Activated naive CD8-positive, alpha-beta T cell (primary cell): ENCODE results near the gene TEX54.
A peak's percentile ranks its signal among the peaks of the same experiment; 100 is the strongest.
"Not testable (repeated sequence)": the region's sequence is repeated elsewhere in the genome, so short reads cannot be mapped to it uniquely, and the experiment has no call there.

Experiments
- H3K27ac Mint-ChIP-seq: one replicate; pipeline ENCODE4 v1.8.0; 2021; ENCODE audit warnings: mixed read lengths
- H3K27me3 Mint-ChIP-seq: one replicate; pipeline ENCODE4 v1.8.0; 2021; ENCODE audit warnings: mixed read lengths
- H3K36me3 Mint-ChIP-seq: one replicate; pipeline ENCODE4 v1.8.0; 2021; ENCODE audit warnings: mixed read lengths
- H3K4me1 Mint-ChIP-seq: one replicate; pipeline ENCODE4 v1.8.0; 2021; ENCODE audit warnings: low read depth, mixed read lengths
- H3K4me3 Mint-ChIP-seq: one replicate; pipeline ENCODE4 v1.8.0; 2021; ENCODE audit warnings: mild to moderate bottlenecking, mixed read lengths
- H3K9me3 Mint-ChIP-seq: one replicate; pipeline ENCODE4 v1.8.0; 2021; ENCODE audit warnings: low read depth, mixed read lengths

The TEX54 gene

GRCh38 chr11:62847767-62848314, 15.2 kb upstream of the TEX54 start:
- Mint-ChIP-seq H3K27ac (peak overlapping the region; percentile 50), H3K4me1 (peaks cover 26% of the 10 kb centered on the region), H3K27me3 (no peaks in the 10 kb centered on the region), H3K36me3 (peaks cover 10% of the 10 kb centered on the region), H3K9me3 (no peaks in the 10 kb centered on the region), H3K4me3 (no peak overlapping the region)

GRCh38 chr11:62846177-62846576, 13.5 kb upstream of the TEX54 start:
- H3K9me3 Mint-ChIP-seq, result no peaks in the 10 kb centered on the region
- H3K27ac Mint-ChIP-seq, result no peak overlapping the region
- H3K27me3 Mint-ChIP-seq, result no peaks in the 10 kb centered on the region
- H3K36me3 Mint-ChIP-seq, result no peaks in the 10 kb centered on the region
- H3K4me3 Mint-ChIP-seq, result no peak overlapping the region
- H3K4me1 Mint-ChIP-seq, result peaks cover 12% of the 10 kb centered on the region

- H3K27ac Mint-ChIP-seq, result no peak overlapping the region
- peaks cover 19% of the 10 kb centered on the region for H3K4me1 Mint-ChIP-seq
- no peaks in the 10 kb centered on the region for H3K36me3 Mint-ChIP-seq
- no peaks in the 10 kb centered on the region for H3K9me3 Mint-ChIP-seq
- H3K4me3 Mint-ChIP-seq, result no peak overlapping the region
- no peaks in the 10 kb centered on the region for H3K27me3 Mint-ChIP-seq
Observed at GRCh38 chr11:62844154-62844553, 11.5 kb upstream of the TEX54 start.

- H3K27ac Mint-ChIP-seq, result peak overlapping the region; percentile 22
- no peaks in the 10 kb centered on the region for H3K9me3 Mint-ChIP-seq
- H3K27me3 Mint-ChIP-seq, result no peaks in the 10 kb centered on the region
- no peak overlapping the region for H3K4me3 Mint-ChIP-seq
- H3K36me3 Mint-ChIP-seq, result peaks cover 2% of the 10 kb centered on the region
- peaks cover 20% of the 10 kb centered on the region for H3K4me1 Mint-ChIP-seq
Observed at GRCh38 chr11:62843466-62843865, 10.8 kb upstream of the TEX54 start.

- H3K27me3 Mint-ChIP-seq, result not testable (repeated sequence)
Observed at GRCh38 chr11:62842891-62843290, 10.2 kb upstream of the TEX54 start.

GRCh38 chr11:62842171-62842741, 9.6 kb upstream of the TEX54 start:
- H3K9me3 Mint-ChIP-seq, result no peaks in the 10 kb centered on the region
- no peak overlapping the region for H3K4me3 Mint-ChIP-seq
- peaks cover 25% of the 10 kb centered on the region for H3K4me1 Mint-ChIP-seq
- peaks cover 6% of the 10 kb centered on the region for H3K36me3 Mint-ChIP-seq
- H3K27ac Mint-ChIP-seq, result no peak overlapping the region
- no peaks in the 10 kb centered on the region for H3K27me3 Mint-ChIP-seq

More at GRCh38 chr11:62842891-62843290, 10.2 kb upstream of the TEX54 start:
- not testable (repeated sequence) for H3K4me3 Mint-ChIP-seq, H3K27ac Mint-ChIP-seq, H3K36me3 Mint-ChIP-seq, H3K9me3 Mint-ChIP-seq
- peaks cover 20% of the 10 kb centered on the region for H3K4me1 Mint-ChIP-seq

- Mint-ChIP-seq H3K27ac (no peak overlapping the region), H3K27me3 (no peaks in the 10 kb centered on the region), H3K36me3 (peaks cover 6% of the 10 kb centered on the region)
Observed at GRCh38 chr11:62841361-62842170, 8.9 kb upstream of the TEX54 start.

GRCh38 chr11:62840721-62841360, 8.2 kb upstream of the TEX54 start:
- H3K36me3 Mint-ChIP-seq, H3K27me3 Mint-ChIP-seq, H3K9me3 Mint-ChIP-seq, H3K27ac Mint-ChIP-seq, H3K4me3 Mint-ChIP-seq: not testable (repeated sequence)
- peaks cover 33% of the 10 kb centered on the region for H3K4me1 Mint-ChIP-seq

More at GRCh38 chr11:62841361-62842170, 8.9 kb upstream of the TEX54 start:
- Mint-ChIP-seq H3K4me1 (peaks cover 27% of the 10 kb centered on the region), H3K9me3 (no peaks in the 10 kb centered on the region), H3K4me3 (no peak overlapping the region)

GRCh38 chr11:62839050-62839945, 6.7 kb upstream of the TEX54 start, which contains the start of gene WDR74:
TSS of gene WDR74 (minus strand) at chr11:62839590. CDS start at chr11:62839570, 20 bp downstream.
- Mint-ChIP-seq H3K4me1 (peaks cover 41% of the 10 kb centered on the region), H3K36me3 (peaks cover 6% of the 10 kb centered on the region), H3K9me3 (no peaks in the 10 kb centered on the region), H3K27me3 (no peaks in the 10 kb centered on the region), H3K27ac (no peak within 1 kb of the TSS), H3K4me3 (no peak within 1 kb of the TSS)

- Mint-ChIP-seq H3K27ac (peak overlapping the region; percentile 64), H3K4me3 (peak overlapping the region; percentile 12), H3K9me3 (no peaks in the 10 kb centered on the region), H3K4me1 (peaks cover 54% of the 10 kb centered on the region), H3K27me3 (no peaks in the 10 kb centered on the region), H3K36me3 (peaks cover 6% of the 10 kb centered on the region)
Observed at GRCh38 chr11:62835336-62835735, 2.7 kb upstream of the TEX54 start.

GRCh38 chr11:62831520-62832335, 913 bp downstream of the TEX54 start, which contains the start of gene STX5:
TSS of gene STX5 (minus strand) at chr11:62832051. CDS start at chr11:62831243, 808 bp downstream.
- peak within 1 kb of the TSS; percentile 99 for H3K4me3 Mint-ChIP-seq
- peaks cover 6% of the 10 kb centered on the region for H3K36me3 Mint-ChIP-seq
- no peaks in the 10 kb centered on the region for H3K27me3 Mint-ChIP-seq
- peaks cover 50% of the 10 kb centered on the region for H3K4me1 Mint-ChIP-seq
- H3K9me3 Mint-ChIP-seq, result no peaks in the 10 kb centered on the region
- peak within 1 kb of the TSS; percentile 100 for H3K27ac Mint-ChIP-seq

GRCh38 chr11:62830904-62831519, 1.6 kb downstream of the TEX54 start:
- peaks cover 45% of the 10 kb centered on the region for H3K4me1 Mint-ChIP-seq
- peak overlapping the region; percentile 100 for H3K27ac Mint-ChIP-seq
- peak overlapping the region; percentile 99 for H3K4me3 Mint-ChIP-seq
- H3K9me3 Mint-ChIP-seq, result no peaks in the 10 kb centered on the region
- H3K36me3 Mint-ChIP-seq, result peaks cover 6% of the 10 kb centered on the region
- H3K27me3 Mint-ChIP-seq, result no peaks in the 10 kb centered on the region

GRCh38 chr11:62828130-62828529, 4.5 kb downstream of the TEX54 start:
- not testable (repeated sequence) for H3K36me3 Mint-ChIP-seq, H3K27ac Mint-ChIP-seq, H3K27me3 Mint-ChIP-seq

More at GRCh38 chr11:62828130-62828529, 4.5 kb downstream of the TEX54 start:
- H3K9me3 Mint-ChIP-seq, H3K4me3 Mint-ChIP-seq: not testable (repeated sequence)
- peaks cover 36% of the 10 kb centered on the region for H3K4me1 Mint-ChIP-seq
